Suppressor macrophage (primary cell): Measurements from ENCODE around the gene TEX19.

Experiments
- DNase-seq, 4 experiments: peaks; one replicate each; pipeline ENCODE4 v3.0.0-alpha.2; 2020 to 2022
- total RNA-seq, 17 experiments: gene quantifications; one replicate each; lab custom pipeline; 2026; ENCODE audit warnings: mixed read lengths in 6 of 17, inconsistent platforms in 3 of 17; lab: John Stamatoyannopoulos, UW

The TEX19 gene, protein sequence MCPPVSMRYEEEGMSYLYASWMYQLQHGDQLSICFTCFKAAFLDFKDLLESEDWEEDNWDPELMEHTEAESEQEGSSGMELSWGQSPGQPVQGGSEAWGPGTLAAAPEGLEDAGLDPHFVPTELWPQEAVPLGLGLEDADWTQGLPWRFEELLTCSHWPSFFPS
- total RNA-seq, result 0 to 0.99 (median 0) reads per million in 17 experiments

DNA sequence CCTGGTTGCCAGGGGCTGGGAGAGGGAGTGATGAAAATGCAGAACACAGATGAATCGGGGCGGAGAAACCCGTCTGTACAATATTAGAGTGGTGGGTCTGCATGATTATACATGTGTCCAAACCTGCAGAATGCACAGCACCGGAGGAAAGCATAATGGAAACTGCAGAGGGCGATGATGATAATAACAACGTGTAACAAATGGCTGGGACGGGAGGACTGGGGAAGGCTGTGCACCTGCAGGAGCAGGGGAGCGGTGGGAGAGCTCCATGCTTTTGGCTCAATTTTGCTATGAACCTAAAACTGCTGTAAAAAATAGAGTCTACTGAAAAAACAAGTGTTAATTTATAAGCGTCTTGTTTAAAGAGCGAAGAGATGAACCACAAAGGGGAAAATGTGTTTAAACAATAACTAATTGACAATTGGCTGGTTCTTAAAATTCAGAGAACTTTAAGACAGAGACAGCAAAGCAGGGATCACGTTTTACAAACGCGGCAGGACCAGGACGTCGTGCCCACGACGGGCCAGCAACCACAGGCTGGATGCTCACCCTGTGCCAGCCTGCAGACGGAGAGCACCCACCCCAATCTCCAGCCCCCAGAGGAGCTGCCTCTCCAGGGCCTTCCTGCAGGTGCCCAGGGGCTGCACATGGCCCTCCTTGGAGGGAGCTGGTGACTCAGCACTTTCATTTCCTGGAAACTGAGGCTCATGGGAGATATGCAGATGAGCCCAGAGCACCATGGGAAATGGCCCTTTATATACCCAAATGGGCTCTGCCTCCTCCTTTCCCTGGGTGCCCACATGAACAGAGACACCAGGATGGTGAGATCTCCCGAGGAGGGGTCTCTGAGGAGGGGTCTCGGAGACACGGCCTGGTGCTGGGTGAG is at the start of gene TEX19:
Gene TEX19, plus strand, starts transcription at position 783 of the 886 bp plus-strand sequence. CDS start 2,904 bp downstream, outside the sequence.
- DNase-seq, result no peak

DNA sequence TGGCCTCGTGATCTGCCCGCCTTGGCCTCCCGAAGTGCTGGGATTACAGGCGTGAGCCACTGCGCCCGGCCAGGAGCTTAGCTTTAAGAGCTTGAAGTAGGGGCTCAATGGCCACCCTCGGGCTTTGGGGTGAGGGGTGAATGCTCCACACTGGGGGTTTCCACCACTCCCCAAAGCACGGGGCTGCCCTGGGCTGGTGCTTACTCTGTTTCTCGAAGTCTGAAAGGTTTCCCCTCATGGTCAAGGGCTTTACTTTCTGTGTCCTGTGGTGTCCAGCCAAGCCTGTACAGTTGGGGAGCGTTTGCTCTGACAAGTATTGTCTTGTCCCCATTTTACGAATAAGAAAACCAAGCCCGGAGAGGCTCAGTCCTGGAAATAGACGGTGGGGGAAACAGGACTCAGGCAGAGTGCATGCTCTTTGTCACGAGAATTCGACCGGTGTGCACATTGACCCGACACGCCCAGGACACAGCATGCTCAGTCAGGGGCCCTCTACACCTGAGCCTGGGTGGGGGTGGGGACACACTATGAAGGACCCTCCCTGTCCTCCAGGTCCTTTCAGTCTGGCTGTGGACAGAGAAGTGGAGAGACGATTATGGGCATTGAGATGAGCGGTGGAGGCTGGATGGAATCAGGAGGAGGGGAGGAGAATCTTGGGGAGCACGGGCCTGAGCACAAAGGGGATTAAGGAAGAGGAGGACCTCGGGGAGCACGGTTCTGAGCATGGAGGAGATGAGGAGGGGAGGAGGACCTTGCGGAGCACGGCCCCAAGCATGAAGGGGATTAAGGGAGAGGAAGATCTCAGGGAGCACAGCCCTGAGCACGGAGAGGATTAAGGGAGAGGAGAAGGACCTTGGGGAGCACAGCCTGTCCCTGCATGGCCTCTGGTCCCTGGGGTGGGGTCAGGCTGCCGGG is 49.1 kb upstream of the TEX19 start:
- no peak for DNase-seq

DNA sequence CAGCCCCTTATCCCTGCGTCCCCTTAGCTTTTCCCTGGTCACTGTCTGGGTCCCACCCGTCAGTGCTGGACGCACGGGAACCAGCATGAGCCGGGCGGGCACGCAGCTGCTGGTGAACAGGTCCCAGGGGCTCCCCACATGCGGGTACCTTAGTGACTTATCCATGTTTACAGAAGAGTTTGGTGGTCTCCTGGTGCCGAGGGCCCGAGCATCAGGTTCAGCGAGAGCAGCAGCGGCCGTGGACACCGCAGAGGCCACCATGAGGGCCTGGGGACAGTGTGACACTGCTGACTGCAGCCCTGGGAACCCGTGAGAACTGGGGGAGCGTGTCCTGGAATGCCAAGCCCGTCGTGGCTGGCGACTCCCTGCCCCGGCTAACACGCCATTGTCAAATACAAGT is 48.2 kb upstream of the TEX19 start:
- no peak for DNase-seq

DNA sequence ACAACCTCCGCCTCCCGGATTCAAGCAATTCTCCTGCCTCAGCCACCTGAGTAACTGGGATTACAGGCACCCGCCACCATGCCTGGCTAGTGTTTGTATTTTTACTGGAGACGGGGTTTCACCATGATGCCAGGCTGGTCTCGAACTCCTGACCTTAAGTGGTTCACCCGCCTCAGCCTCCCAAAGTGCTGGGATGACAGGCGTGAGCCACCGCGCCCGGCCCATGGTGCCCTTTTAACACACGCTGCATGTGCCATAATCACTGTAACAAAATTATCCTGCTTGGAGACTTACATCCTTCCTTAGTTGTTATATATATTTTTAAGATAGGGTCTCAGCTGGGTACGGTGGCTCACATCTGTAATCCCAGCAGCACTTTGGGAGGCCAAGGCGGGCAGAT is 47.1 kb upstream of the TEX19 start:
- no peak for DNase-seq

DNA sequence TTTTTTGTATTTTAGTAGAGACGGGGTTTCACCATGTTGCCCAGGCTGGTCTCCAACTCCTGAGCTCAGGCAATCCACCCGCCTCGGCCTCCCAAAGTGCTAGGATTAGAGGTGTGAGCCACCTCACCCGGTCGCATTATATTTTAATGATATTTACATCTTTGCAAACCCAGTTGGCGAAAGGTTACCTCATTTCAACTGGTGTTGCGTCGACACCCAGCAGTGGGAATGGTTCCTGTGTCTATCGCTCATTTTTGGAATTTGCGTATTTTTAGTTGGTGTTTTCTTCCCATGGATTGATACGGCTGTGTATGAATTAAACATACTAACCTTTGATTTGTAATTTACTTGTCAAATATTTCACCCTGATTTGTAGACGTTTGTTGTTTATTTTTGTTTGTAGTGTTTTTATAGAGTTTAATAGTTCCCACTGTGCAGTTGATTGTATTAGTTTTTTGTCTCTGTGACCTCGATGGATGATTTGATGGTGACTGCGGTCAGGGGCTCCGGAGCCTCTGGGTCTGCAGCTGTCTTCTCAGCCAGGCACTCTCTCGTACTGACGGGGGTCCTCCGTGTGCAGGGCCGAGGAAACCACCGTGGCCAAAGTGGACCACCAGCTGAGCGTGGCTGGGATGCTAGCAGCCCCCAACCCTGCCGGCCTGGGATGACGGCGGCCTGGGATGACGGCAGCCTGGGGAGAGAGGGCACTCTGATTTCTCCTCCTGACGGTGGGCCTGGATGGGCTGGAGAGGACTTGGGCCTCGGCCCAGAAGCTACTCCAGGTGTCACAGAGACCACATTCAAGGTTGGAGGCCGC is 45.6 kb upstream of the TEX19 start:
- no peak for DNase-seq

DNA sequence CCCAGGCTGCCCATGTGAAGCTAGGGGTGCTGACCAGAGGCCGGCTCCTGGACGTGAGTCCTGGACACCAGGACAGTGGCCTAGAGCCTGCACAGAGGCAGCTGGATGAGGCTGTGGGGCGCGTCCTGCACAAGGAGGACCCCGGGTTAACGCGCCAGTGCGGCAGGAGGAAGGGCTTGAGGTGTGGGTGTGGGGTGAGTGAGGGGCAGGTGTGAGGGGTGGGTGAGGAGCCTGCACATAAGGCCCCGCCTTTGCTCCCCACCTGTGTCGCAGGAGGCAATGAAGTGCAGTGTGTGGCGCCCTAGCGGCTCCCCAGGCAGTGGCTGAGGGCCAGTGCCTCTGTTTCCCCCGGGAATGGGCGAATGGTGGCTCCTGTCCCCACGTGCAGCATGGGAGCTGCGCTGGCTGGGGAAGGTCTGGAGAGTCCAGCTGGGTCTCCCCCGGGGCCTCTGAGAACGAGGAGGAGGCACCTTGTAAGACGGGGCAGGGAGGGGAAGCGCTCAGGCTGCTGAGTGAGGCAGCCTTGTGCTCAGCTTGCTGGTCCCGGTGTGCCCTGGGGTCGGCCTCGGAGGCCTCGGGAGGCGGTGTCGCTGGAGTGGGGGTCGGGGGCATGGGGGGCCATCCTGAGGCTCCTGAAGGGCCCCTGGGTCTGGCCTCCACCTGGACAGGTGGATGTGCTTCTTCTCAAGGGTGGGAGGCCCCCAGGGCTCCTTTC is 44.9 kb upstream of the TEX19 start:
- DNase-seq, result no peak

DNA sequence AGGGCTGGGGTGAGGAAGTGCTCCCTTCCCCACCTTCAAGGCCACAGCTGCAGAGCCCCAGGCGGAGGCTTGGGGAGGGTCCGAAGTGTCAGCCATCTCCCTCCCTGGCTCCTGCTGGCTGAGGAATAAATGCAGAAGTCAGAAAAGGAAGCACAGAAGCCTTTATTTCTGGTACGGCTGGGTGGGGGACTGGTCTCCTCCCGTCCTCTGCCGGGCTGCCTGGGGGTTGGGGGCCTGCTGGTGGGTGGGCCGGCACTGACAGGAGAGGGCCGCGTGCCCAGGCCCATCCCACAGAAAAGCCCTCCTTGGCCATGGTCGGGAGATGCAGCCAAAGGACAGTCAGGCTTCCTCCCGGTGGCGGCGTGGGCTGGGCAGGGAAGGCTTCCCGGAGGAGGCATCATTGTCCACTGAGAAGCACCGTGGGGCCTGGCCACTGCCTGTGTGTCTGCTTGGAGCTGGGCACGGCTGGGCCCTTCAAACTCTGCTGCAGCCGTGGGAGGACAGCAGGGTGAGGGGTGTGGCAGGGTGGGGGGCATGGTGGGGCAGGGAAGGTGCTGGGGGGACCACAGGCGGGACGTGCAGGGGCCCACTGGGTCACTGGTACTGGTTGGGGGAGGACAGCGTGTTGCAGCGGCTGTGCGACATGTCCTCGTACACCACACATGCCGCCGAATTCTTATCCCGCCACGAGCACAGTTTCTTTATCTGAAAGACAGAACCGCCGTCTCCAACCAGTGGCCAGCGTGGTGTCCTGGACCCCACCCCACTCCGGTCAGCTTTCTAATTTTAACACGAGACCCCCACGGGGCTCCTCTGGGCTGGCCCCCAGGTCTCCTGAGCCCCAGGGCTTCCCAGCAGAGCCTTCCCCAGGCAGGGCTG is 44.1 kb upstream of the TEX19 start:
- peak; percentile 31 to 65 (median 58) for DNase-seq

DNA sequence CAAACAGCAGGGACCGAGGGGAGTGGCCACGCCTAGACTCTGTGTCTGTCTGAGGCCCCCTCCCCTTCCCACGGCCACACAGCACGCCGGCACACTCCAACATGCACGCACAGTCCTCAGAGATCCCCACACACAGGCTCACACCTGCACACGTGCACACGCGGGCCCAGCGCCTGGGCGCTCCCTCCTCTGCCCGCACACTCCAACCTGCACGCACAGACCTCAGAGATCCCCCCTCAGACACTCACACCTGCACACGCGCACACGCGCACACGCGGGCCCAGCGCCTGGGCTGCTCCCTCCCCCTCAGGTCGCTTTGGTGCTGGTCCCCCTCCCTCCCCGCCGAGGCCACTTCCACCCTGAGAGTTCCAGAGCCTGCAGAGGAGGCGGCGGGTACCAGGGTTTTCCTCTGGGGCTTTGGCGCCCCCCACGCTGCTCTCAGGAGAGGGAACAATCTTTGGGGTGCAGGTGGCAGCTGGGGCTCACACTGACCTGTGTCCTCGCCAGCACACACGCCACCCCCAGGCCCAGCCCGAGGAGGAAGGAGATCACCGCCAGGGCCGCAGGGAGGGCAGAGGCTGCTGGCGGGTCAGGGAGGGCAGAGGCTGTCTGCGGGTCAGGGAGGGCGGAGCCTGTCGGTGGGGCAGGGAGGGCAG is 43.2 kb upstream of the TEX19 start:
- DNase-seq, result peak in 3 of 4 experiments; percentile 42 to 63 (median 55)

DNA sequence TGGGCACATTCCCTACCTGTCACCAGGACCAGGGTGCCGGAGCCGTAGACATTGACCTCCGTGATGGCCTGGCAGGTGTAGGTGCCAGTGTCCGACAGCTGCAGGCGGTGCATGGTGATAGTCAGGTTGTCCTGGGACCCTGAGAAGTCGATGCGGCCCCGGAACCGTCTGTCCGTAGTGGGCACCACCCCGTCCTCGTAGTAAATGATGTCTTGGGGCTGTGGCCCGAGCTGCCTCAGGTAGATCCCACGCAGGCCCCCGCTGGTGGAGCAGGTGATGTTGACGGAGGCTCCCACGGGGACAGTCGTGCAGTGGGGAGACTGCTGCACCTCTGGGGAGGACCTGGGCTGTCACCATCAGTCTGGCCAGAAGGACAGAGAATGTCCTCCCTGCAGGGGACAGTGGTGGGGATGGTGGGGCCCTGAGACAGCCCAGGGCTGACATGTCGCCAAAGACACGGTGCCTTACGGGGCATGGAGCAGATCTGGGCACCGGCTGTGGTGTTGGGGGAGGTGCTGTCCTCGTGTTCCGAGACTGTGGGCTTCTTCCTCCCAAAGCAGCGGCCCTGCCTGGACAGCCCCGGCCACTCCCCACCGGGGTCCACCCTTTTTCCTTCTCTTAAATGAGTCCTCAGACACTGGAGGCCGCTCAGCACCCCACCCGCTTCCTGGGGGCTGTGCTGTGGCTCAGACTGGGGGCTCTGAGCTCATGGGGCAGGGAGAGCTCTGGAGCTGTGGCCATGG is 42.2 kb upstream of the TEX19 start:
- no peak for DNase-seq

DNA sequence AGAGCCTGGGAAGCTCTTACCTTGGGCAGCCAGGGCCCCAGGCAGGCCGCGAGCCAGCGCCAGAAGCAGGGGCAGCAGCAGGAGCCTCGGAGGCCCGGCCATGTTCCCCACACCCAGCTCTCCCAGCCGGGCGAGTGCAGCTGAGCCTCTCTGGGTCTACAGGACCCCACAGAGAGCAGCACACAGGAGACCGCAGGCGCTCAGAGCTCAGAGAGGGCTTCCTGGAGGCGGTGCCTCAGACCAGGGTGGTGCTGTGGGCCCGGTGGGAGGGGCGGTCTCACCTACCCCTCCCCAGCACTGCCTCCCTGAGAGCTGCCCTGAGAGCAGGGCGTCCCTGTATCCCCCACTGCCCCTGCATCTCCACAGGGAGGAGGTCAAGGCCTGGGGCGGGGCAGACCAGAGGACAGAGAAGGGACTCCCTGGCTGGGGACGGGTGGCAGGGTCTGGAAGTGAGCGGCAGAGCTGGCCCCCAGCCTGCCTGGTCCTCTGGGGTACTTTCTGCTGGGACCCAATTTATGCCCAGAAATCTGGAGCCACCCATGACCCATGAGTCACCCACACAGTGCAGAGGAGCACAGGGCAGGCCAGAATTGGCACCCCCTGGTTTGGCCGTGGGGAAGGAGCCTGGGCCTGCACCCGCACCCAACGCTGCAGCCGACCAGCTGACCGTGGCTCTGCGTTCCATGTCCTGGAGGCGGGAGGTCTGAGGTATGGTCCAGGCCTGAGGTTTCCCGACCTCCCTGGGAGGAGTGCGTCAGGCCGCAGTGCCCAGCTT is 41.5 kb upstream of the TEX19 start, which contains the start of gene CD7:
Gene CD7, minus strand, starts transcription at position 215 of the 775 bp plus-strand sequence. Its CDS starts 113 bp downstream, at position 102.
- DNase-seq, result no peak

DNA sequence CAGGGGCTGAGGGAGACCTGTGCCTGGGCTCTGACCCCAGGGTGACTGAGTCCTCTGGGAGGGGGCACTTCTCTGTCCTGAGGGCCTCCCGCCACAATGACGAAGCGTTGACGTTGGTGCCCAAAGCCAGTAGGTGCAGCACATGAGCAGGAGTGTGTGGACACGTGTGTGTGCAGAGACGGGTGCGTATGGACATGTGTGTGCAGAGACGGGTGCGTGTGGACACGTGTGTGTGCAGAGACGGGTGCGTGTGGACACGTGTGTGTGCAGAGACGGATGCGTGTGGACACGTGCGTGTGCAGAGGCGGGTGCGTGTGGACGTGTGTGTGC is 40.9 kb upstream of the TEX19 start:
- no peak for DNase-seq

DNA sequence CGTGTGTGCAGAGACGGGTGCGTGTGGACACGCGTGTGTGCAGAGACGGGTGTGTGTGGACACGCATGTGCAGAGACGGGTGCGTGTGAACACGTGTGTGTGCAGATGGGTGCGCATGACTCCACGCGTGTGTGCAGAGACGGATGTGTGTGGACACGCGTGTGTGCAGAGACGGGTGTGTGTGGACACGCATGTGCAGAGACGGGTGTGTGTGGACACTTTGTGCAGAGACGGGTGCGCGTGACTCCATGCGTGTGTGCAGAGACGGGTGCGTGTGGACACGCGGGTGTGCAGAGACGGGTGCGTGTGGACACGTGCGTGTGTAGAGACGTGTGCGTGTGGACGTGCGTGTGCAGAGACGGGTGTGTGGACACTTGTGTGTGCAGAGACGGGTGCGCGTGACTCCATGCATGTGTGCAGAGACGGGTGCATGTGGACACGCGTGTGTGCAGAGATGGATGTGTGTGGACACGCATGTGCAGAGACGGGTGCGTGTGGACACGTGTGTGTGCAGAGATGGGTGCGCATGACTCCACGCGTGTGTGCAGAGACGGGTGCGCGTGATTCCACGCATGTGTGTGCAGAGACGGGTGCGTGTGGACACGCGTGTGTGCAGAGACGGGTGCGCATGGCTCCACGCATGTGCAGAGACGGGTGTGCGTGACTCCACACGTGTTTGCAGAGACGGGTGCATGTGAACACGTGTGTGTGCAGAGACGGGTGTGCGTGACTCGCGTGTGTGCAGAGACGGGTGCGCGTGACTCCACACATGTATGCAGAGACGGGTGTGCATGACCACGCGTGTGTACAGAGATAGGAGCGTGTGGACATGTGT is 40.1 kb upstream of the TEX19 start:
- DNase-seq, result no peak

DNA sequence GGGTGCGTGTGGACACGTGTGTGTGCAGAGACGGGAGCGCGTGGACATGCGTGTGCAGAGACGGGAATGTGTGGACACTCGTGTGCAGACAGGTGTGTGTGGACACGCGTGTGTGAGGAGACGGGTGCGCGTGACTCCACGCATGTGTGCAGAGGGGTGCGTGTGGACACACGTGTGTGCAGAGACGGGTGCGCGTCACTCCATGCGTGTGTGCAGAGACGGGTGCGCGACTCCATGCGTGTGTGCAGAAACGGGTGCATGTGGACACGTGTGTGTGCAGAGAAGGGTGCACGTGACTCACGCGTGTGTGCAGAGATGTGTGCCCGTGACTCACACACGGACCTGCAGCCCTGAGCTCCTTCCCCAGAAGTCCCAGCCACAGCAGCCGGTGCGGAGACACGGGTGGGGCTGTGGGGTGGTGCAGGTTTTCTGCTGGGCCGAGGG is 39.4 kb upstream of the TEX19 start:
- DNase-seq, result no peak

DNA sequence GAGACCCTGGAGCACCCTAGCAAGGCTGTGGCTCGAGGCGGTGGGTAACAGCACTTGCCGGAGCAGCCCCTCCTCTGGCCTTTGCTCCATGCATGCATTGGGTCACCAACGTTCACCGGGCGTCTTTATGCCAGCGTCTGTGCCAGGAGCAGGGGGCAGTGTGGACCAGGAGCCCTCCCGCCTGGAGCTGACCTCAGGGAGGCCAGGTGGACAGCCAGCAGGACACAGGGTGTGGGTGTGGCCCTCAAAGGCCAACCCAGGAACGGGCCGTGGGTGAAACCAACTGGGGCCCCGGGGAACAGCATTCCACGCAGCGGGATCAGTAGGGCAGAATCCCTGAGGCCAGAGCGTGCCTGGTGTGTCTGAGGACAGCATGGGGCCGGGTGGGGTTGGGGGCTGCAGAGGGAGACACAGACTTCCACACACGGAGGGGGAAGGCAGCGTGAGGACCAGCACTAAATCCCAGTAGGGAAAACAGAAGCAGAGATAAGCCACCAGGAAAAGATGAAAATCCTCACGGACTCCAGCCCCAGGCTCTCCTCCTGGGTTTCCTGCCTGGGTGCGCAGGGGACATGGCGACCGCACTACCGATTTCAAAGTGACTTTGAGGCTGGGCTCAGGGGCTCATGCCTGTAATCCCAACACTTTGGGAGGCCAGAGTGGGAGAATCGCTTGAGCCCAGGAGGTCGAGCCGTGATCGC is 38.8 kb upstream of the TEX19 start:
- no peak for DNase-seq

DNA sequence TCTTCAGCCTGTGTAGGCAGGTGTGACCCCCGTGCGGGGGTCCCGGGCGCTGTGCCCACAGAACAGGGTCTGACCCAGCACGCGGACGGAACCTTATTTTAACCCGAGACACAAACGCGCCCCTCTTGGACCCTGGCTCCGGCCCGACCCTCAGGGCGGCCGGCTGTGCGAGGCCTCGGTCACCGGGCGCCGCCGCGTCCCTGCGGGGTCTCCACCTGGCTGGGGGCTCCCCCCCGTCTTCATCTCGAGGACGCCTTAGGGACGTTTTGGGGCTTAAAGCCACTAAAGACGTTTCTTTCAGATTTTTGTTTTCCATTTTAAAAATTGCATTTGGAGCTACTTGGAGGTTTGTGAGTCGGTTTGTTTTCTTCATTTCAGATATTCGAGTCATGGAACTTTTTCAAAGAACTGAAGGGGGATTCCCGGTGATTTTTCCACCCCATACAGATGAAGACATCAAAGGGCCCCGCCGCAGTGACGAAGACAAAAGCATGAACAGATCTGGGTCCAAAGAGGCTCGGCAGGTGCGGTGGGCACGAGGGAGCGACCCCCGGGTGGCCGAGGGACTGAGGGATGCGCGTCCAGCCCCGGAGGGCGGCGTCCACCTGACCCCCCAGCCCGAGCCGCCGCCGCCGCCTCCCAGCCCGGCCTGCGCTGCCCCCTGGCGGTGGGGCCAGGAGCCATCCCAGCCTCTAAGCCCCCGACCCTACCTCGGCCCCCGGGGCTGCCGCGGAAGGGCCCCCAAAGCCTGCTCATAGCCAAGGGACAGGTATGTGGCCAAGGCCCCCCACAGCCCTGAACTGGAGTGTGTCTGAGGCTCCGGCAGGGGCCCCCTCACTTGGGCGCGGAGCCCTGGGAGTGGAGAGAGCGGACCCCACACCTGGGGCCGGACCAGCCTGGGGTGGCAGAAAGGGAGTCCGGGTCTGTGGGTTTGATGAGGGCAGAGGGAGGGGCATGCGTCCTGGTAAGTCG is 37.8 kb upstream of the TEX19 start:
- DNase-seq, result peak; percentile 40 to 78 (median 66)
